CD14-positive monocyte (primary cell): ENCODE results near the gene OLFML3. TPM values are rescaled to one million over a fixed set of nuclear protein-coding genes. Genes with fewer than 3 reads are reported as not detected.

Experiments
- DNase-seq, 3 donors: peaks; one replicate each; pipeline ENCODE4 v3.0.0-alpha.2; 2011 to 2022
- H2AFZ ChIP-seq: 2 replicates; pipeline ENCODE4 v1.6.0; 2012; ENCODE audit warnings: mild to moderate bottlenecking, low read depth, low read length, inconsistent platforms; ENCODE audit not compliant: insufficient read depth, poor library complexity, severe bottlenecking
- H3K27ac ChIP-seq, 2 donors: 1 replicate in 1 of 2; 2 replicates in 1 of 2; pipeline ENCODE4 v1.5.1; 2012 to 2013; ENCODE audit warnings: low read length in 2 of 2, control low read depth in 1 of 2, inconsistent platforms in 1 of 2, low read depth in 1 of 2, mild to moderate bottlenecking in 1 of 2
- H3K27me3 ChIP-seq, 2 donors: one replicate each; pipeline versions ENCODE4 v1.6.0 to v1.6.1; 2011 to 2013; ENCODE audit warnings: low read length in 2 of 2; ENCODE audit not compliant: control insufficient read depth in 2 of 2, insufficient read depth in 2 of 2
- H3K36me3 ChIP-seq, 2 donors: replicated peaks in 1 of 2; 1 replicate in 1 of 2; 2 replicates in 1 of 2; pipeline versions ENCODE4 v1.5.1 to v1.6.1; 2012 to 2013; ENCODE audit warnings: low read length in 2 of 2, control low read depth in 1 of 2, inconsistent platforms in 1 of 2, mild to moderate bottlenecking in 1 of 2; ENCODE audit not compliant: insufficient read depth in 2 of 2, control insufficient read depth in 1 of 2
- H3K4me1 ChIP-seq, 2 donors: 1 replicate in 1 of 2; 2 replicates in 1 of 2; pipeline versions ENCODE4 v1.5.1 to v1.6.1; 2012 to 2013; ENCODE audit warnings: low read length in 2 of 2, control low read depth in 1 of 2, inconsistent platforms in 1 of 2, mild to moderate bottlenecking in 1 of 2, moderate library complexity in 1 of 2; ENCODE audit not compliant: insufficient read depth in 2 of 2, control insufficient read depth in 1 of 2
- H3K4me2 ChIP-seq: replicated peaks from 2 replicates; pipeline ENCODE3; 2012; ENCODE audit warnings: low read length, moderate library complexity, mild to moderate bottlenecking; ENCODE audit not compliant: poor library complexity, severe bottlenecking; ENCODE audit errors: extremely low read depth
- H3K4me3 ChIP-seq, 3 experiments: fragments of 200-600 bp in 1 of 3; sonication (generic) in 1 of 3; replicated peaks in 1 of 3; 1 replicate in 2 of 3; 2 replicates in 1 of 3; pipeline ENCODE4 v1.5.1; 2011 to 2013; ENCODE audit warnings: low read length in 3 of 3, mild to moderate bottlenecking in 3 of 3, control low read depth in 2 of 3, low read depth in 2 of 3, inconsistent platforms in 1 of 3, moderate library complexity in 1 of 3
- H3K79me2 ChIP-seq: 2 replicates; pipeline ENCODE4 v1.6.0; 2012; ENCODE audit warnings: mild to moderate bottlenecking, control low read depth, inconsistent platforms, low read length, moderate library complexity; ENCODE audit not compliant: insufficient read depth
- H3K9ac ChIP-seq: 2 replicates; pipeline ENCODE4 v1.6.0; 2017; ENCODE audit warnings: low read length, mild to moderate bottlenecking; ENCODE audit not compliant: insufficient read depth, poor library complexity, severe bottlenecking
- H3K9me3 ChIP-seq, 2 donors: replicated peaks in 1 of 2; 1 replicate in 1 of 2; 2 replicates in 1 of 2; pipeline versions ENCODE4 v1.5.1 to v1.6.1; 2012 to 2013; ENCODE audit warnings: low read length in 2 of 2, control low read depth in 1 of 2; ENCODE audit not compliant: control insufficient read depth in 1 of 2, insufficient read depth in 1 of 2
- H4K20me1 ChIP-seq: 2 replicates; pipeline ENCODE4 v1.6.0; 2012; ENCODE audit warnings: mild to moderate bottlenecking, low read length, control low read depth, moderate library complexity; ENCODE audit not compliant: insufficient read depth
- H3K27ac Mint-ChIP-seq, 7 donors: one replicate each; pipeline ENCODE4 v1.8.0; 2020; ENCODE audit warnings: mild to moderate bottlenecking in 7 of 7, mixed read lengths in 7 of 7, moderate library complexity in 6 of 7, inconsistent platforms in 2 of 7
- H3K27me3 Mint-ChIP-seq, 3 donors: one replicate each; pipeline ENCODE4 v1.8.0; 2021 to 2022; ENCODE audit warnings: low read depth in 3 of 3, mild to moderate bottlenecking in 3 of 3, mixed read lengths in 3 of 3, moderate library complexity in 3 of 3, inconsistent platforms in 1 of 3
- H3K36me3 Mint-ChIP-seq, 2 donors: one replicate each; pipeline ENCODE4 v1.8.0; 2020; ENCODE audit warnings: mixed read lengths in 2 of 2, inconsistent platforms in 1 of 2, mild to moderate bottlenecking in 1 of 2
- H3K4me1 Mint-ChIP-seq: one replicate; pipeline ENCODE4 v1.8.0; 2020; ENCODE audit warnings: mild to moderate bottlenecking, mixed read lengths
- H3K4me3 Mint-ChIP-seq, 2 donors: one replicate each; pipeline ENCODE4 v1.8.0; 2020; ENCODE audit warnings: mild to moderate bottlenecking in 2 of 2, mixed read lengths in 2 of 2, moderate library complexity in 1 of 2
- H3K9me3 Mint-ChIP-seq, 7 donors: one replicate each; pipeline ENCODE4 v1.8.0; 2020 to 2022; ENCODE audit warnings: mixed read lengths in 7 of 7, mild to moderate bottlenecking in 6 of 7, moderate library complexity in 6 of 7, inconsistent platforms in 2 of 7
- WGBS: methylation state at CpG from one replicate; pipeline ENCODE4 v1.1.5; 2013; ENCODE audit warnings: missing lambda C conversion rate; ENCODE audit not compliant: insufficient coverage; 5-methylcytosine and 5-hydroxymethylcytosine counted together
- intact Hi-C, 2 donors: fragments of 100-400 bp; cut with micrococcal nuclease; formaldehyde crosslinking; loops; one replicate each; pipeline versions ENCODE4 v1.15.0 to v1.15.1; 2023
- polyA plus RNA-seq, 3 donors: library from polyadenylated mRNA; depleted of rRNA in 1 of 3; unstranded in 2 of 3; stranded (reverse) in 1 of 3; fragments of 300-500 nt in 2 of 3; fragments of >200 nt in 1 of 3; fragmentation: Illumina TruSeq in 2 of 3; gene quantifications; 1 replicate in 2 of 3; 2 replicates in 1 of 3; pipeline ENCODE4 v1.2.3, GENCODE V29; 2012 to 2021
- TF ChIP-seq, protein P1 (sequence below): fragments of 200-600 bp; IDR thresholded peaks from one replicate; pipeline ENCODE4 v1.8.0; 2022; ENCODE audit warnings: antibody characterized with exemption, mild to moderate bottlenecking

OLFML3 gene
- polyA plus RNA-seq, 3 donors, result 0.08 to 0.37 (median 0.28) TPM

DNA sequence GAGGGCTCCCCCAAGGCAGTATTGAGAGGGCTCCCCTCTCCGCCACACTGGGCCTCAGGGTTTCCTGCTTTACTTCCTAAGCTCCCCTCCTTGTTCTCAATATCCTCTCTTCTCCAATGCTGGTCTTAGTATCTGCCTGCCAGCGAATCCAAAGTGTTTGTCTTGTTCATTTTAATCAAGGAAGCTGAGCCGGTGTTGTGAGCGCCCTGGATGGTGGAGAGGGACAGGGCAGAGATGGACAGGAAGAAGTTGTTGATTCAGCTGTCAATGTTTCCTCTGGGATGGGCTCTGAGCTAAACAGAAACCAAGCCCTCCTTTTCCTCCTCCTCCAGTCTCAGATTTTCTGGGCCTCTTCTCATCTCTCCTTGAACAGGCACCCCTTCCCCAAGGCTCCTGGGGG lies 5.4 kb downstream of the OLFML3 start:
- intact Hi-C loops, result no loop called here
- H3K36me3 ChIP-seq, result peaks cover 0 to 4% of the 10 kb centered on the region in 2 donors
- no peaks in the 10 kb centered on the region for H3K79me2 ChIP-seq
- WGBS, result 42% methylated on average over 4 of the region's 4 CpGs
- peaks cover 32% of the 10 kb centered on the region for H3K4me1 Mint-ChIP-seq
- H3K27ac ChIP-seq, result no peak overlapping the region
- H3K27ac Mint-ChIP-seq, result no peak overlapping the region
- H3K9me3 ChIP-seq, result peaks cover 6 to 26% of the 10 kb centered on the region in 2 donors
- no peak overlapping the region for H2AFZ ChIP-seq
- DNase-seq, result no peak
- H3K9me3 Mint-ChIP-seq, result peaks cover 3 to 27% (median 17%) of the 10 kb centered on the region in 7 donors
- no peaks in the 10 kb centered on the region for H3K27me3 ChIP-seq
- no peak overlapping the region for H3K4me2 ChIP-seq
- TF ChIP-seq, protein P1, sequence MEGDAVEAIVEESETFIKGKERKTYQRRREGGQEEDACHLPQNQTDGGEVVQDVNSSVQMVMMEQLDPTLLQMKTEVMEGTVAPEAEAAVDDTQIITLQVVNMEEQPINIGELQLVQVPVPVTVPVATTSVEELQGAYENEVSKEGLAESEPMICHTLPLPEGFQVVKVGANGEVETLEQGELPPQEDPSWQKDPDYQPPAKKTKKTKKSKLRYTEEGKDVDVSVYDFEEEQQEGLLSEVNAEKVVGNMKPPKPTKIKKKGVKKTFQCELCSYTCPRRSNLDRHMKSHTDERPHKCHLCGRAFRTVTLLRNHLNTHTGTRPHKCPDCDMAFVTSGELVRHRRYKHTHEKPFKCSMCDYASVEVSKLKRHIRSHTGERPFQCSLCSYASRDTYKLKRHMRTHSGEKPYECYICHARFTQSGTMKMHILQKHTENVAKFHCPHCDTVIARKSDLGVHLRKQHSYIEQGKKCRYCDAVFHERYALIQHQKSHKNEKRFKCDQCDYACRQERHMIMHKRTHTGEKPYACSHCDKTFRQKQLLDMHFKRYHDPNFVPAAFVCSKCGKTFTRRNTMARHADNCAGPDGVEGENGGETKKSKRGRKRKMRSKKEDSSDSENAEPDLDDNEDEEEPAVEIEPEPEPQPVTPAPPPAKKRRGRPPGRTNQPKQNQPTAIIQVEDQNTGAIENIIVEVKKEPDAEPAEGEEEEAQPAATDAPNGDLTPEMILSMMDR, result no peak
- peaks cover 11 to 17% (median 16%) of the 10 kb centered on the region in 3 donors for H3K27me3 Mint-ChIP-seq
- peaks cover 12 to 18% of the 10 kb centered on the region in 2 donors for H3K36me3 Mint-ChIP-seq
- no peak overlapping the region for H3K4me3 Mint-ChIP-seq
- no peak overlapping the region for H3K9ac ChIP-seq
- H3K4me1 ChIP-seq, result peaks cover 17 to 20% of the 10 kb centered on the region in 2 donors
- no peaks in the 10 kb centered on the region for H4K20me1 ChIP-seq
- no peak overlapping the region for H3K4me3 ChIP-seq

DNA sequence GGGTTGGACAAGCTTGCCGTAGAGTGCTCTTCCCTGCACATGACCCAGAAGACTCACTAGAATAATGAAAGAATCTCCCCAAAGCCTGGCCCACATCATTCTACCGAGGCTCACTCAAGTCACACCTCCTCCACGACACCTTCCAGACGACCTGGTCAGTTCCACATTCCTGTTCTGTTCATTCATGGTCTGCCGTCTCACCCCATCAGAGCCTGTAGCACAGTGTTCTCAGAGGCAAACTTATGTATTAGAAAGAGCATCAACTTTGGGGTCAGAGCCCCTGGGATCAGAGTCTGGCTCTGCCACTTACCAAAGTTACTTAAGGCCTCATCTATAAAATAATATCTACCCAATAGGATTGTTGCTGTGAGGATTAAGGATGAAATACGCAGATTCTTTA lies 7.5 kb downstream of the OLFML3 start:
- WGBS, result 79% methylated on average over 5 of the region's 6 CpGs
- TF ChIP-seq, protein P1, result no peak

More for the DNA sequence above, 7.5 kb downstream of the OLFML3 start:
- Histone ChIP-seq H3K9me3 (peaks cover 6 to 26% of the 10 kb centered on the region in 2 donors), H3K79me2 (no peaks in the 10 kb centered on the region), H2AFZ (no peak overlapping the region), H3K27ac (no peak overlapping the region), H3K4me2 (no peak overlapping the region), H4K20me1 (no peaks in the 10 kb centered on the region), H3K27me3 (no peaks in the 10 kb centered on the region), H3K4me3 (no peak overlapping the region), H3K9ac (no peak overlapping the region), H3K4me1 (peaks cover 15 to 16% of the 10 kb centered on the region in 2 donors), H3K36me3 (no peaks in the 10 kb centered on the region)
- H3K4me1 Mint-ChIP-seq, result peaks cover 27% of the 10 kb centered on the region
- no peak overlapping the region for H3K4me3 Mint-ChIP-seq
- DNase-seq, result no peak
- H3K27ac Mint-ChIP-seq, result no peak overlapping the region
- H3K36me3 Mint-ChIP-seq, result peaks cover 0 to 2% of the 10 kb centered on the region in 2 donors
- peaks cover 11 to 17% (median 15%) of the 10 kb centered on the region in 3 donors for H3K27me3 Mint-ChIP-seq
- H3K9me3 Mint-ChIP-seq, result peaks cover 5 to 28% (median 18%) of the 10 kb centered on the region in 7 donors
- intact Hi-C loops, result no loop called here
